Nephron (organoid): Measurements from ENCODE around the gene RAB3B.

Source experiments
- H3K27ac Mint-ChIP-seq, 3 experiments: 2 replicates each; pipeline ENCODE4 v1.8.0; 2020; ENCODE audit warnings: mixed read lengths in 3 of 3, mild to moderate bottlenecking in 2 of 3, moderate library complexity in 1 of 3
- H3K27me3 Mint-ChIP-seq: 2 replicates; pipeline ENCODE4 v1.8.0; 2021; ENCODE audit warnings: low read depth, mild to moderate bottlenecking, moderate library complexity, mixed read lengths
- H3K36me3 Mint-ChIP-seq: 2 replicates; pipeline ENCODE4 v1.8.0; 2020; ENCODE audit warnings: low read depth, mixed read lengths
- H3K4me1 Mint-ChIP-seq: 2 replicates; pipeline ENCODE4 v1.8.0; 2020; ENCODE audit warnings: mixed read lengths
- H3K4me3 Mint-ChIP-seq, 3 experiments: 2 replicates each; pipeline ENCODE4 v1.8.0; 2020; ENCODE audit warnings: mild to moderate bottlenecking in 3 of 3, mixed read lengths in 3 of 3, moderate library complexity in 2 of 3
- H3K9me3 Mint-ChIP-seq: 2 replicates; pipeline ENCODE4 v1.8.0; 2020; ENCODE audit warnings: mixed read lengths
- TF ChIP-seq, protein P1 (sequence below), 3 experiments: fragments of 200-600 bp; sonication (generic); IDR thresholded peaks; one replicate each; pipeline ENCODE4 v1.5.0; 2021; ENCODE audit warnings: antibody characterized with exemption in 3 of 3; ENCODE audit not compliant: unreplicated experiment in 3 of 3

The RAB3B gene

DNA sequence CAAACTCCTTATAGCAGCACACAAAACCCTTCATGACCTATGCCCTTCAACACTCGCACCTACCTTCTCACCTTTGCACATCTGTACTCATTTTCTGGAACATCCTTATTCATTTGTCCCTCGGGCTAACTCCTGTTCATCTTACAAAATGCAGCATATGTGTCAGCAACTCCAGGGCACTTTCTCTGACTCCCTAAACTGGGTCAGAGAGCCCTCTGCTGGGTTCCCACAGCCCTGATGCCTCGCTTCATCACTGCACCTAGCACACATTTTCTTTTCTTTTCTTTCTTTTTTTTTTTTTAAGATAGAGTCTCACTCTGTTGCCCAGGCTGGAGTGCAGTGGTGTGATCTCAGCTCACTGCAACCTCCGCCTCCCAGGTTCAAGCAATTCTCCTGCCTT is 54.0 kb downstream of the RAB3B start:
- Mint-ChIP-seq H3K27me3 (no peaks in the 10 kb centered on the region), H3K9me3 (peaks cover 10% of the 10 kb centered on the region), H3K4me3 (no peak overlapping the region)

DNA sequence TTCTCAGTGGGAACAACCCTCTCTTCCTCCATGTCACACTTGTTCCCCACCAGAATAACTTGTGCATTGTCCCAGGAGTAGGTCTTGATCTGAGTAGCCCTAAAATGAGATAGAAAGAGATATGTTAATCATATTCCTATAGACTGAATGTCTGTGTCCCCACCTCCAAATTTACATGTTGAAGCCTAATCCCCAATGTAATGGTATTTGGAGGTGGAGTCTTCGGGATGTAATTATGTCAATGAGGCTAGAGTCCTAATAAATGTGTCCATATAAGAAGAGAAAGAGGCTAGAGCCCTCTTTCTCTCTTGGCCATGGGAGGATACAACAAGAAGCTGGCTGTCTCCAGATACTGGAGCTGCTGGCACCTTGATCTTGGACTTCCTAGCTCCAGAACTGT is 57.2 kb downstream of the RAB3B start:
- no peaks in the 10 kb centered on the region for H3K27me3 Mint-ChIP-seq
- TF ChIP-seq, protein P1, sequence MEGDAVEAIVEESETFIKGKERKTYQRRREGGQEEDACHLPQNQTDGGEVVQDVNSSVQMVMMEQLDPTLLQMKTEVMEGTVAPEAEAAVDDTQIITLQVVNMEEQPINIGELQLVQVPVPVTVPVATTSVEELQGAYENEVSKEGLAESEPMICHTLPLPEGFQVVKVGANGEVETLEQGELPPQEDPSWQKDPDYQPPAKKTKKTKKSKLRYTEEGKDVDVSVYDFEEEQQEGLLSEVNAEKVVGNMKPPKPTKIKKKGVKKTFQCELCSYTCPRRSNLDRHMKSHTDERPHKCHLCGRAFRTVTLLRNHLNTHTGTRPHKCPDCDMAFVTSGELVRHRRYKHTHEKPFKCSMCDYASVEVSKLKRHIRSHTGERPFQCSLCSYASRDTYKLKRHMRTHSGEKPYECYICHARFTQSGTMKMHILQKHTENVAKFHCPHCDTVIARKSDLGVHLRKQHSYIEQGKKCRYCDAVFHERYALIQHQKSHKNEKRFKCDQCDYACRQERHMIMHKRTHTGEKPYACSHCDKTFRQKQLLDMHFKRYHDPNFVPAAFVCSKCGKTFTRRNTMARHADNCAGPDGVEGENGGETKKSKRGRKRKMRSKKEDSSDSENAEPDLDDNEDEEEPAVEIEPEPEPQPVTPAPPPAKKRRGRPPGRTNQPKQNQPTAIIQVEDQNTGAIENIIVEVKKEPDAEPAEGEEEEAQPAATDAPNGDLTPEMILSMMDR (IDR thresholded peaks at IDR 0.05; ENCODE audit: unreplicated experiment in 3 of 3): no peak
- no peak overlapping the region for H3K27ac Mint-ChIP-seq
- H3K4me1 Mint-ChIP-seq: no peaks in the 10 kb centered on the region
- H3K36me3 Mint-ChIP-seq: no peaks in the 10 kb centered on the region
- no peak overlapping the region for H3K4me3 Mint-ChIP-seq
- H3K9me3 Mint-ChIP-seq: no peaks in the 10 kb centered on the region

More for the DNA sequence above, 54.0 kb downstream of the RAB3B start:
- TF ChIP-seq, protein P1 (IDR thresholded peaks at IDR 0.05; ENCODE audit: unreplicated experiment in 3 of 3): no peak
- H3K27ac Mint-ChIP-seq: no peak overlapping the region
- H3K4me1 Mint-ChIP-seq: no peaks in the 10 kb centered on the region
- H3K36me3 Mint-ChIP-seq: peaks cover 12% of the 10 kb centered on the region

- TF ChIP-seq, protein P1 (IDR thresholded peaks at IDR 0.05; ENCODE audit: unreplicated experiment in 3 of 3): no peak
- Mint-ChIP-seq H3K36me3 (no peaks in the 10 kb centered on the region), H3K4me1 (no peaks in the 10 kb centered on the region), H3K27me3 (no peaks in the 10 kb centered on the region), H3K4me3 (no peak overlapping the region), H3K27ac (no peak overlapping the region), H3K9me3 (no peaks in the 10 kb centered on the region)
These were observed 60.2 kb downstream of the RAB3B start for GRCh38 chr1:51930329-51930728.

GRCh38 chr1:51928896-51929295 is 61.6 kb downstream of the RAB3B start:
- Mint-ChIP-seq H3K36me3 (no peaks in the 10 kb centered on the region), H3K4me3 (no peak overlapping the region), H3K27me3 (no peaks in the 10 kb centered on the region), H3K9me3 (no peaks in the 10 kb centered on the region), H3K27ac (no peak overlapping the region), H3K4me1 (no peaks in the 10 kb centered on the region)
- TF ChIP-seq, protein P1 (IDR thresholded peaks at IDR 0.05; ENCODE audit: unreplicated experiment in 3 of 3): no peak

DNA sequence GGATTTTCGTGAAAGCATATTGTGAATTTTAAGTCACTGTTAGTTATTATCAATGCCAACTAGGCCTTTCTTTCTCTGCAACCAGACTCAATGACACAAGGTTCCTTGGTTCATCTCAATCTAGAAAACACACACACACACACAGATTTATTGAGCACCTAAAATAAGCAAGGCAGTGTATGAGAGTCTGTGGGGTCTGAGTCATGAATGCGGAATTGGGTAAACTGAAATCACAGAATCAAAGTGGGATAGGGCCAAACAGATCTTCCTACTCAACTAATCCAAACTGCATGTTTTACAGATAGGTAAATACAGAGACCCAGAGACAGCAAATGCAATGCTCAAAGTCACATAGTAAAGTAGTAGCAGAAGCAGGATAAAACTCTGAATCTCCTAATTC is 63.5 kb downstream of the RAB3B start:
- TF ChIP-seq, protein P1 (IDR thresholded peaks at IDR 0.05; ENCODE audit: unreplicated experiment in 3 of 3): no peak
- Mint-ChIP-seq H3K9me3 (no peaks in the 10 kb centered on the region), H3K27ac (no peak overlapping the region), H3K36me3 (no peaks in the 10 kb centered on the region), H3K4me3 (no peak overlapping the region), H3K4me1 (peaks cover 1% of the 10 kb centered on the region), H3K27me3 (peaks cover under 1% of the 10 kb centered on the region)

- H3K36me3 Mint-ChIP-seq: no peaks in the 10 kb centered on the region
- peaks cover 9% of the 10 kb centered on the region for H3K4me1 Mint-ChIP-seq
- H3K27me3 Mint-ChIP-seq: peaks cover 4% of the 10 kb centered on the region
- H3K4me3 Mint-ChIP-seq: no peak overlapping the region
- H3K9me3 Mint-ChIP-seq: no peaks in the 10 kb centered on the region
- TF ChIP-seq, protein P1 (IDR thresholded peaks at IDR 0.05; ENCODE audit: unreplicated experiment in 3 of 3): no peak
- no peak overlapping the region for H3K27ac Mint-ChIP-seq
These were observed 64.2 kb downstream of the RAB3B start for GRCh38 chr1:51926171-51926812.
